Osteocyte (in vitro differentiated cells): ENCODE measurements around the gene GPC4. TPM values are rescaled to one million over a fixed set of nuclear protein-coding genes. Genes with fewer than 3 reads are reported as not detected.

ENCODE experiments used
- DNase-seq: peaks from one replicate; pipeline ENCODE4 v3.0.0; 2021; ENCODE audit warnings: mixed read lengths; ENCODE audit not compliant: unreplicated experiment; ENCODE audit errors: extremely low spot score
- H3K27ac Mint-ChIP-seq: one replicate; pipeline ENCODE4 v1.8.0; 2021; ENCODE audit warnings: mild to moderate bottlenecking, mixed read lengths; ENCODE audit not compliant: unreplicated experiment
- H3K27me3 Mint-ChIP-seq: one replicate; pipeline ENCODE4 v1.8.0; 2021; ENCODE audit warnings: mixed read lengths; ENCODE audit not compliant: unreplicated experiment
- H3K36me3 Mint-ChIP-seq: one replicate; pipeline ENCODE4 v1.8.0; 2021; ENCODE audit warnings: mixed read lengths; ENCODE audit not compliant: unreplicated experiment
- H3K4me1 Mint-ChIP-seq: one replicate; pipeline ENCODE4 v1.8.0; 2021; ENCODE audit warnings: mixed read lengths; ENCODE audit not compliant: unreplicated experiment
- H3K4me3 Mint-ChIP-seq: one replicate; pipeline ENCODE4 v1.8.0; 2021; ENCODE audit warnings: mild to moderate bottlenecking, moderate library complexity, mixed read lengths; ENCODE audit not compliant: unreplicated experiment
- H3K9me3 Mint-ChIP-seq: one replicate; pipeline ENCODE4 v1.8.0; 2021; ENCODE audit warnings: mixed read lengths; ENCODE audit not compliant: unreplicated experiment
- total RNA-seq: library from RNA; stranded (reverse); gene quantifications from 2 replicates; pipeline ENCODE4 v1.2.1, GENCODE V29; 2021
- TF ChIP-seq, protein P1 (sequence below): fragments of 200-600 bp; sonication (generic); IDR thresholded peaks from 2 replicates; pipeline ENCODE4 v1.5.0; 2021; ENCODE audit warnings: antibody characterized with exemption, mild to moderate bottlenecking, moderate library complexity

The GPC4 gene
- total RNA-seq, 1 donor from 2014 or later = 98.0 TPM

- TF ChIP-seq, protein P1, sequence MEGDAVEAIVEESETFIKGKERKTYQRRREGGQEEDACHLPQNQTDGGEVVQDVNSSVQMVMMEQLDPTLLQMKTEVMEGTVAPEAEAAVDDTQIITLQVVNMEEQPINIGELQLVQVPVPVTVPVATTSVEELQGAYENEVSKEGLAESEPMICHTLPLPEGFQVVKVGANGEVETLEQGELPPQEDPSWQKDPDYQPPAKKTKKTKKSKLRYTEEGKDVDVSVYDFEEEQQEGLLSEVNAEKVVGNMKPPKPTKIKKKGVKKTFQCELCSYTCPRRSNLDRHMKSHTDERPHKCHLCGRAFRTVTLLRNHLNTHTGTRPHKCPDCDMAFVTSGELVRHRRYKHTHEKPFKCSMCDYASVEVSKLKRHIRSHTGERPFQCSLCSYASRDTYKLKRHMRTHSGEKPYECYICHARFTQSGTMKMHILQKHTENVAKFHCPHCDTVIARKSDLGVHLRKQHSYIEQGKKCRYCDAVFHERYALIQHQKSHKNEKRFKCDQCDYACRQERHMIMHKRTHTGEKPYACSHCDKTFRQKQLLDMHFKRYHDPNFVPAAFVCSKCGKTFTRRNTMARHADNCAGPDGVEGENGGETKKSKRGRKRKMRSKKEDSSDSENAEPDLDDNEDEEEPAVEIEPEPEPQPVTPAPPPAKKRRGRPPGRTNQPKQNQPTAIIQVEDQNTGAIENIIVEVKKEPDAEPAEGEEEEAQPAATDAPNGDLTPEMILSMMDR = no peak
- Mint-ChIP-seq H3K27ac (no peak overlapping the region), H3K36me3 (no peaks in the 10 kb centered on the region), H3K4me1 (peaks cover 9% of the 10 kb centered on the region), H3K4me3 (no peak overlapping the region), H3K9me3 (peaks cover 4% of the 10 kb centered on the region), H3K27me3 (no peaks in the 10 kb centered on the region)
- DNase-seq = no peak
Observed at GRCh38 chrX:133437766-133438165, 22.5 kb upstream of the GPC4 start.

- Mint-ChIP-seq H3K27ac (no peak overlapping the region), H3K36me3 (no peaks in the 10 kb centered on the region), H3K4me1 (peaks cover 9% of the 10 kb centered on the region), H3K27me3 (no peaks in the 10 kb centered on the region), H3K4me3 (no peak overlapping the region), H3K9me3 (peaks cover 4% of the 10 kb centered on the region)
- TF ChIP-seq, protein P1 = no peak
- no peak for DNase-seq
Observed at GRCh38 chrX:133437356-133437755, 22.1 kb upstream of the GPC4 start.

DNA sequence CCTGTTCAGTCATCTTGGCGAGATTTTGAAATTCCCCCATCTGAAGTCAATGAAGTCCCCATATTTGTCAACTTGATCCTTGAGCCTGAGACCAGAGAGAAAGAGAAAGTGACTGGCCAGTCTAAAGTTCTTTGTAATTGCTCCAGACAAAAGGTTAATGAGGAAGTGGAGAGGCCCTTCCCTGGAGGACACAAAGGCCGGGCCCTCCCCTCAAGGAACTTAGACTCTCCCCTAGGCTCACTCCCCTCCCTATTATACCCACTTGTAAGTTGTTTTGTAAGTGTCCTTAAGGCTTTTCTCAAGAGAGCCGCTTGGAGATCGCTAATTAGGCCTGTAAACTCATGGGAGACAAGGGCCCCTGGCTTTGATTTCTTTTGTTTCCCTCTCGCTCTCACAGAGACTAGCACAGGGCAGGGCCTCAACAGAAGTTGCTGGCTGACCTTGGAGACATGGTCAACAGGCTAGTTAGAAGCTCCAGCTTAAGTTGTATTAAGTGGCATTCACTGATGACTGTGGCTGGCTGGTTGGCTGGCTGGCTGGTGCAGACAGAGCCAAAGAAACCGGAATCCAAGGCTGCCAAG lies 20.3 kb upstream of the GPC4 start:
- Mint-ChIP-seq H3K27me3 (no peaks in the 10 kb centered on the region), H3K27ac (no peak overlapping the region), H3K9me3 (peaks cover 4% of the 10 kb centered on the region), H3K4me3 (no peak overlapping the region), H3K4me1 (peaks cover 12% of the 10 kb centered on the region), H3K36me3 (no peaks in the 10 kb centered on the region)
- DNase-seq = no peak
- TF ChIP-seq, protein P1 = no peak

- DNase-seq = no peak
- Mint-ChIP-seq H3K27ac (no peak overlapping the region), H3K4me1 (peaks cover 14% of the 10 kb centered on the region), H3K9me3 (peaks cover 4% of the 10 kb centered on the region), H3K36me3 (no peaks in the 10 kb centered on the region), H3K27me3 (no peaks in the 10 kb centered on the region), H3K4me3 (no peak overlapping the region)
- TF ChIP-seq, protein P1 = no peak
Observed at GRCh38 chrX:133434197-133434820, 19.0 kb upstream of the GPC4 start.

DNA sequence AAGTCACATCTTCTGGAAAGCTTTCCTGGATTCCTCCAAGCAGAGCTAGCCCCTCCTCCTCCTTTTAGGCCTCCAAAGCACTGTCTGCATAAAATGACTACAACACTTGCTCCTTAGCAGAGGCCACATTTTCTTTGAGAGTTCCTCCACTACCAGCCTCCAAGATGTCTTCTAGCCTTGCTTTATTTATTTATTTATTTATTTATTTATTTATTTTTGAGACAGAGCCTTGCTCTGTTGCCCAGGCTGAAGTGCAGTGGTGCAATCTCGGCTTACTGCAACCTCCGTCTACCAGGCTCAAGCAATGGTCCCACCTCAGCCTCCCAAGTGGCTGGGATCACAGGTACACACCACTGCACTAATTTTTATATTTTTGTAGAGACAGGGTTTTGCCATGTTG lies 4.6 kb upstream of the GPC4 start:
- no peak overlapping the region for H3K27ac Mint-ChIP-seq
- peaks cover 3% of the 10 kb centered on the region for H3K9me3 Mint-ChIP-seq
- no peaks in the 10 kb centered on the region for H3K36me3 Mint-ChIP-seq
- TF ChIP-seq, protein P1 = no peak
- H3K27me3 Mint-ChIP-seq = peaks cover 23% of the 10 kb centered on the region
- H3K4me3 Mint-ChIP-seq = no peak overlapping the region
- peaks cover 8% of the 10 kb centered on the region for H3K4me1 Mint-ChIP-seq
- DNase-seq = no peak
